ENCODE measurements around the gene RPL36. TPM values are rescaled to one million over a fixed set of nuclear protein-coding genes. Genes with fewer than 3 reads are reported as not detected.

Gene RPL36
- total and polyA plus RNA-seq, 5 donors: 451 to 727 (median 488) TPM

- DNase-seq (no peak), ATAC-seq (no peak)
- no peaks in the 10 kb centered on the region for H3K27me3 ChIP-seq (ENCODE audit: control insufficient read depth, insufficient read depth)
- H3K27ac ChIP-seq (ENCODE audit: low read length): no peak overlapping the region
- H3K4me3 ChIP-seq (ENCODE audit: low read length): no peak overlapping the region
- intact Hi-C loops (cut with DNase I): no loop called here
- no peaks in the 10 kb centered on the region for H3K4me1 ChIP-seq (ENCODE audit: control insufficient read depth, insufficient read depth, low read length)
- 81% methylated on average over 5 of the region's 5 CpGs for WGBS
- H3K9me3 ChIP-seq (ENCODE audit: control insufficient read depth, low read length): no peaks in the 10 kb centered on the region
Measured at GRCh38 chr19:5655412-5655811, 34.7 kb upstream of the RPL36 start.

- intact Hi-C loops (cut with DNase I): no loop called here
- peak in 1 of 3 donors; percentile 53 for DNase-seq
- Histone ChIP-seq H3K4me3 (ENCODE audit: low read length) (no peak overlapping the region), H3K27me3 (ENCODE audit: control insufficient read depth, insufficient read depth) (no peaks in the 10 kb centered on the region), H3K4me1 (ENCODE audit: control insufficient read depth, insufficient read depth, low read length) (no peaks in the 10 kb centered on the region), H3K27ac (ENCODE audit: low read length) (no peak overlapping the region), H3K9me3 (ENCODE audit: control insufficient read depth, low read length) (no peaks in the 10 kb centered on the region)
- 98% methylated on average over 42 of the region's 42 CpGs for WGBS
- no peak for ATAC-seq
Measured at GRCh38 chr19:5661483-5661882, 28.6 kb upstream of the RPL36 start.

GRCh38 chr19:5663904-5664303, 26.2 kb upstream of the RPL36 start:
- H3K9me3 ChIP-seq (ENCODE audit: control insufficient read depth, low read length): no peaks in the 10 kb centered on the region
- 94% methylated on average over 17 of the region's 17 CpGs for WGBS
- intact Hi-C loops (cut with DNase I): no loop called here
- no peak overlapping the region for H3K4me3 ChIP-seq (ENCODE audit: low read length)
- no peak overlapping the region for H3K27ac ChIP-seq (ENCODE audit: low read length)
- ATAC-seq (no peak), DNase-seq (peak in 1 of 3 donors; percentile 49)
- H3K4me1 ChIP-seq (ENCODE audit: control insufficient read depth, insufficient read depth, low read length): no peaks in the 10 kb centered on the region
- no peaks in the 10 kb centered on the region for H3K27me3 ChIP-seq (ENCODE audit: control insufficient read depth, insufficient read depth)

GRCh38 chr19:5664515-5664914, 25.6 kb upstream of the RPL36 start:
- Histone ChIP-seq H3K4me1 (ENCODE audit: control insufficient read depth, insufficient read depth, low read length) (no peaks in the 10 kb centered on the region), H3K9me3 (ENCODE audit: control insufficient read depth, low read length) (no peaks in the 10 kb centered on the region), H3K27me3 (ENCODE audit: control insufficient read depth, insufficient read depth) (no peaks in the 10 kb centered on the region), H3K27ac (ENCODE audit: low read length) (no peak overlapping the region), H3K4me3 (ENCODE audit: low read length) (no peak overlapping the region)
- intact Hi-C loops (cut with DNase I): no loop called here
- DNase-seq (no peak), ATAC-seq (no peak)
- WGBS: 88% methylated on average over 2 of the region's 2 CpGs

GRCh38 chr19:5665781-5666513, 24.1 kb upstream of the RPL36 start:
- Histone ChIP-seq H3K27ac (ENCODE audit: low read length) (no peak overlapping the region), H3K27me3 (ENCODE audit: control insufficient read depth, insufficient read depth) (no peaks in the 10 kb centered on the region), H3K4me3 (ENCODE audit: low read length) (no peak overlapping the region)

GRCh38 chr19:5666921-5667610, 23.0 kb upstream of the RPL36 start:
- ATAC-seq (peak; percentile 5 to 10), DNase-seq (peak in 1 of 3 donors; percentile 59)
- Histone ChIP-seq H3K9me3 (ENCODE audit: control insufficient read depth, low read length) (no peaks in the 10 kb centered on the region), H3K27me3 (ENCODE audit: control insufficient read depth, insufficient read depth) (no peaks in the 10 kb centered on the region), H3K4me1 (ENCODE audit: control insufficient read depth, insufficient read depth, low read length) (no peaks in the 10 kb centered on the region), H3K27ac (ENCODE audit: low read length) (no peak overlapping the region), H3K4me3 (ENCODE audit: low read length) (no peak overlapping the region)
- intact Hi-C loops (cut with DNase I): no loop called here
- 85% methylated on average over 26 of the region's 26 CpGs for WGBS

More at GRCh38 chr19:5665781-5666513, 24.1 kb upstream of the RPL36 start:
- H3K4me1 ChIP-seq (ENCODE audit: control insufficient read depth, insufficient read depth, low read length): no peaks in the 10 kb centered on the region
- H3K9me3 ChIP-seq (ENCODE audit: control insufficient read depth, low read length): no peaks in the 10 kb centered on the region
- ATAC-seq: no peak
- DNase-seq: no peak
- WGBS: 79% methylated on average over 10 of the region's 10 CpGs
- intact Hi-C loops (cut with DNase I): no loop called here

- DNase-seq (no peak), ATAC-seq (peak in 1 of 2 donors; percentile 7)
- WGBS: 86% methylated on average over 22 of the region's 22 CpGs
- H3K4me3 ChIP-seq (ENCODE audit: low read length): no peak overlapping the region
- H3K27me3 ChIP-seq (ENCODE audit: control insufficient read depth, insufficient read depth): no peaks in the 10 kb centered on the region
- no peaks in the 10 kb centered on the region for H3K9me3 ChIP-seq (ENCODE audit: control insufficient read depth, low read length)
- no peak overlapping the region for H3K27ac ChIP-seq (ENCODE audit: low read length)
- intact Hi-C loops (cut with DNase I): no loop called here
- H3K4me1 ChIP-seq (ENCODE audit: control insufficient read depth, insufficient read depth, low read length): no peaks in the 10 kb centered on the region
Measured at GRCh38 chr19:5667751-5668271, 22.3 kb upstream of the RPL36 start.

- intact Hi-C loops (cut with DNase I): no loop called here
- ATAC-seq (peak in 1 of 2 donors; percentile 9), DNase-seq (no peak)
- Histone ChIP-seq H3K27ac (ENCODE audit: low read length) (no peak overlapping the region), H3K27me3 (ENCODE audit: control insufficient read depth, insufficient read depth) (no peaks in the 10 kb centered on the region), H3K9me3 (ENCODE audit: control insufficient read depth, low read length) (no peaks in the 10 kb centered on the region), H3K4me1 (ENCODE audit: control insufficient read depth, insufficient read depth, low read length) (no peaks in the 10 kb centered on the region), H3K4me3 (ENCODE audit: low read length) (no peak overlapping the region)
- 81% methylated on average over 11 of the region's 11 CpGs for WGBS
Measured at GRCh38 chr19:5669212-5669611, 20.9 kb upstream of the RPL36 start.

- Histone ChIP-seq H3K9me3 (ENCODE audit: control insufficient read depth, low read length) (no peaks in the 10 kb centered on the region), H3K27ac (ENCODE audit: low read length) (no peak overlapping the region), H3K4me1 (ENCODE audit: control insufficient read depth, insufficient read depth, low read length) (peaks cover 4% of the 10 kb centered on the region), H3K27me3 (ENCODE audit: control insufficient read depth, insufficient read depth) (no peaks in the 10 kb centered on the region), H3K4me3 (ENCODE audit: low read length) (no peak overlapping the region)
- ATAC-seq: no peak
- DNase-seq: peak in 1 of 3 donors; percentile 2
- 97% methylated on average over 7 of the region's 7 CpGs for WGBS
- intact Hi-C loops (cut with DNase I): no loop called here
Measured at GRCh38 chr19:5671600-5671999, 18.5 kb upstream of the RPL36 start.

- no peak for ATAC-seq
- Histone ChIP-seq H3K27ac (ENCODE audit: low read length) (no peak overlapping the region), H3K4me3 (ENCODE audit: low read length) (no peak overlapping the region), H3K9me3 (ENCODE audit: control insufficient read depth, low read length) (no peaks in the 10 kb centered on the region), H3K4me1 (ENCODE audit: control insufficient read depth, insufficient read depth, low read length) (peaks cover 4% of the 10 kb centered on the region), H3K27me3 (ENCODE audit: control insufficient read depth, insufficient read depth) (no peaks in the 10 kb centered on the region)
- DNase-seq: peak in 2 of 3 donors; percentile 6 to 16
- intact Hi-C loops (cut with DNase I): no loop called here
- WGBS: 82% methylated on average over 13 of the region's 13 CpGs
Measured at GRCh38 chr19:5672708-5673459, 17.2 kb upstream of the RPL36 start.

GRCh38 chr19:5673752-5674151, 16.3 kb upstream of the RPL36 start:
- Histone ChIP-seq H3K27ac (ENCODE audit: low read length) (no peak overlapping the region), H3K9me3 (ENCODE audit: control insufficient read depth, low read length) (no peaks in the 10 kb centered on the region), H3K4me3 (ENCODE audit: low read length) (no peak overlapping the region), H3K27me3 (ENCODE audit: control insufficient read depth, insufficient read depth) (no peaks in the 10 kb centered on the region), H3K4me1 (ENCODE audit: control insufficient read depth, insufficient read depth, low read length) (peaks cover 4% of the 10 kb centered on the region)
- ATAC-seq (no peak), DNase-seq (no peak)
- intact Hi-C loops (cut with DNase I): no loop called here
- 100% methylated on average over 1 of the region's 1 CpG for WGBS

Measured in right cardiac atrium (tissue), 5 donors.